NCI-H2107 (cell line): ENCODE results near the gene EIF4A3.

ENCODE experiments used
- DNase-seq: peaks from one replicate; lab custom pipeline; 2025; lab: John Stamatoyannopoulos, UW

Gene EIF4A3

GRCh38 chr17:80111702-80112470 is 35.0 kb downstream of the EIF4A3 start:
- no peak for DNase-seq

DNA sequence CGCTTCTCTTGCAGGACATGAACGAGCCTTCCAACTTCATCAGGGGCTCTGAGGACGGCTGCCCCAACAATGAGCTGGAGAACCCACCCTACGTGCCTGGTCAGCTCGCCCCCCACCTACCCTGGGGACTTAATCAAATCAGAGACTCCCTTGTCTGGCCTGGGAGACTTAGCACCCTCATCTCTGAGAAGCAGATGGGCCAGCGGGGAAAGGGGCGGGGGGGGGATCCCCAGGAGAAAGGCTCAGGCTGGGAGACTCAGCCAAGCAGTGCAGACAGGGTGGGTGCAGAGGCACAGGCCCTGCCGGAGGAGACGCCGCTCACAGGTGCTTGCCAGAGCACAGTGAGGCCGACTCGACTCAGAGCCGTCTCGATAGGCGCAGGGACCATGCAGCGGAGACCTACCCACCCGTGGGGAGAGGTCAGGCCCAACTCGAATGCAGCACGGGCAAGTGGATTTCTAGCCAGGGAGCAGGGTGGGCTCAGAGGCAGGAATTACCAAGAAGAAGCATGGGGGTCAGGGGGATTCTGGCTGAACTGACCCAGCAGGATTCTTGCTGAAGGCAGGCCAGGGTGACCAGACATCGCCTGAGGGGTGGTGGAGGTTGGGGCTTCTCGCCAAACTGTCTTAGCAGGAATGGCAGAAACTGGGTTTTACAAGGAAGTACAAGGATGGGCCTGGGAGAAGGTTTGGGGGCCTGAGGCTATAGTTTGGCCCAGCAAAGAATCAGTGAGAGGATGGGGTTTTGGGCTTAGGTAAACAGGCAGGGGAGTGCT is 35.8 kb downstream of the EIF4A3 start:
- DNase-seq: no peak

DNA sequence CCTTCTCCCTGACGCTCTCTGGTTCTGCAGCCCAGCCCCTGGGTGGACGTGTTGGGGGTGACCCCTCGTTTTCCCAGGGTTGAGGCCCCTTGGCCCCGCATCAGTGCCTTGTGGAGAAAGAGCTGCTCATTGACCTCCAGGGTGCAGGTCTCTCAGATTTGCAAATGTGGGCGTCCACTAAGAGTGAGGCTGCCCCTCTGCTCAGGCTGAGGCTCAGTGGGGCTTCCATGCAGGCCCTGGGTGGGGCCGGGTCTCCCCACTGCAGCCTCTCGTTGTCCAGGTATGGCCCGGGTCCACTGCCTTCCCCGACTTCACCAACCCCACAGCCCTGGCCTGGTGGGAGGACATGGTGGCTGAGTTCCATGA is 36.5 kb downstream of the EIF4A3 start:
- no peak for DNase-seq

DNA sequence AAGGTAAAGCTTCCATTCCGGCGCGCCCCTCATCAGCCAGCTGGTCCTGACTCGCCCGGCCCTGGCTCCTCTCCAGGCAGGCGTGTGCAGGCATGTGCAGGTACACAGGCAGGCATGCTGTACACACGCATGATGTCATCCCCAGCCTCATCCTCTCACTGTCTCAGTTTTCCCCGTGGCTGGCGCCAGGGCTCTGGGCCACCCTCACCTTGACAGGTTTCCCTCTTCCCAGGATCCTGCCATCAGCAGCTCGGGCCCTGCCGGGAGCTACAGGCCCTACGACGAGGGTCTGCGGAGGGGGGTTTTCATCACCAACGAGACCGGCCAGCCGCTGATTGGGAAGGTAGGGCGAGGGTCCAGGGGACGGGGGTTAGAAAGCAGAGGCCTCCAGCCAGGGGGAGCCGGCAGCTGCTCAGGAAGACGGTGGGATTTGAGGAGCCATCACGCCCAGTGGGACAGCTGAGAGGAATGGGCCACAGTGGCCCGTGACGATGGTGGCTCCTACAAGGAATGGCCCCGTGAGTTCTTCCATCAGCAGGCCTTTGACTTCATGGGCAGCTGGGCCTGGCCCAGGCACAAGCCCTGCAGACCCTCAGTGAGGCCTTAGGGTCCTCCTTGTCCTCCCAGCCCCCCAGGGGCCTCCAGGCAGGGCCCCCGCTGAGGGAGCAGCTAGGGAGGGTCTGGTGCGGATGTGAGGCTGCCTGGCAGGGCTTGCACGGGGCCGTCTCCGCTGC is 37.0 kb downstream of the EIF4A3 start:
- no peak for DNase-seq

GRCh38 chr17:80109066-80109660 is 37.8 kb downstream of the EIF4A3 start:
- DNase-seq: no peak

- DNase-seq: no peak
Observed at GRCh38 chr17:80108036-80108971, 38.6 kb downstream of the EIF4A3 start.

DNA sequence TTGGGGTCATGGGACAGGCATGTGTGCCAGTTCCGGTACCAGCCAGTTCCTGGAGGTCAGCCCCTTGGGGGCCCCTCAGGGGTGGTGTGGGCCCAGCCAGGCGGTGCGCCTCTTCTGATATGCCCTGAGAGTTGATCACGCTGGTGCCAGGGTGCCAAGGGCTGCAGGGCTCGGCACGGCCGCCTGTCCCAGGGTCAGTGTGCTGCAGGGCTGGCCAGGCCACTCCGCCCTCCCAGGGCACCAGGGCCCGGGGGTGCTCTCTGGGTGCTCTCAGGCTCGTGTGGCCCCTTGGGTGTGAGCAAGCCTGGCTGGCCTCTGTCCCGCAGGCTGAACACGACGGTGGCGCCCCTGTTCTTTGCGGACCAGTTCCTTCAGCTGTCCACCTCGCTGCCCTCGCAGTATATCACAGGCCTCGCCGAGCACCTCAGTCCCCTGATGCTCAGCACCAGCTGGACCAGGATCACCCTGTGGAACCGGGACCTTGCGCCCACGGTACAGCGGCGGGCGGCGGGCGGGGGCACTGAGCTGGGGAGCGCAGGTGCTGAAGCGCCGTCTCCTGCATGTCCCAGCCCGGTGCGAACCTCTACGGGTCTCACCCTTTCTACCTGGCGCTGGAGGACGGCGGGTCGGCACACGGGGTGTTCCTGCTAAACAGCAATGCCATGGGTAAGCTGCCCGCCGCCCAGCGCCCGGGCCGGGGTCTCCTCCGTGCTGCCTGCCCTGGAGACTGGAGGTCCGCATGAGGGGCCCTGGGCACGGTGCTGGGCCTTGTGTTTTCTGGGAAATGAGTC is 39.5 kb downstream of the EIF4A3 start:
- DNase-seq: no peak

GRCh38 chr17:80106751-80107150 is 40.2 kb downstream of the EIF4A3 start:
- DNase-seq: no peak

DNA sequence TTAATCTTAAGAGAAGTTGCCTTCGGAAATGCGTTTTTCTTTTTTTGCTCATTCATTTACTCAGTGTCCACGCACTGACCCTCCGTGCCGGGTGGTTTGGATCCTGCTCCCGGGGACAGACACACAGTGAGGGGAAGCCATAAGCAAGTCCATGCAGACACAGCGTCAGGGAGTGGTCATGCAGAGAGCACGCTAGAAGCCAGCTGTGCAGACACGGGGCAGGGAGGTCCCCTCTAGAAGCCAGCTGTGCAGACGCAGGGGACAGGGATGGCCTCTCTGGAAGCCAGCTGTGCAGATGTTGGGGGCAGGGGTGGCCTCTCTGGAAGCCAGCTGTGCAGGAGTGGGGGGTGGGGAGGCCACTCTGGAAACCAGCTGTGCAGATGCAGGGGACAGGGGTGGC is 40.8 kb downstream of the EIF4A3 start:
- DNase-seq: no peak

DNA sequence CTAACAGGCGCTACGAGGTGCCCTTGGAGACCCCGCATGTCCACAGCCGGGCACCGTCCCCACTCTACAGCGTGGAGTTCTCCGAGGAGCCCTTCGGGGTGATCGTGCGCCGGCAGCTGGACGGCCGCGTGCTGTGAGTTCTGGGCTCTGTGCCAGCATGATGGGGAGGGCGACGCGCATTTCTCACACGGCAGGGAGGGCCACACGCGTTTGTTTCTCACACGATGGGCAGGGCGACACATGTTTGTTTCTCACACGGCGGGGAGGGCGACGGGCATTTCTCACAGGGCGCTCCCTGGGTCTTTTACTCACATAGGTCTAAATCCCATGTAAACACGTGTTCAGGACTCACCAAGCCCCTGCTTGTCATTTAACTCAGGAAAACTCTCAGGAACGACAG is 41.2 kb downstream of the EIF4A3 start:
- no peak for DNase-seq

DNA sequence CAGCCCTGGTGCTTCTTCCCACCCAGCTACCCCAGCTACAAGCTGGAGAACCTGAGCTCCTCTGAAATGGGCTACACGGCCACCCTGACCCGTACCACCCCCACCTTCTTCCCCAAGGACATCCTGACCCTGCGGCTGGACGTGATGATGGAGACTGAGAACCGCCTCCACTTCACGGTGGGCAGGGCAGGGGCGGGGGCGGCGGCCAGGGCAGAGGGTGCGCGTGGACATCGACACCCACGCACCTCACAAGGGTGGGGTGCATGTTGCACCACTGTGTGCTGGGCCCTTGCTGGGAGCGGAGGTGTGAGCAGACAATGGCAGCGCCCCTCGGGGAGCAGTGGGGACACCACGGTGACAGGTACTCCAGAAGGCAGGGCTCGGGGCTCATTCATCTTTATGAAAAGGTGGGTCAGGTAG is 42.0 kb downstream of the EIF4A3 start:
- DNase-seq: no peak

GRCh38 chr17:80104321-80104955 is 42.5 kb downstream of the EIF4A3 start:
- peak; percentile 65 for DNase-seq

DNA sequence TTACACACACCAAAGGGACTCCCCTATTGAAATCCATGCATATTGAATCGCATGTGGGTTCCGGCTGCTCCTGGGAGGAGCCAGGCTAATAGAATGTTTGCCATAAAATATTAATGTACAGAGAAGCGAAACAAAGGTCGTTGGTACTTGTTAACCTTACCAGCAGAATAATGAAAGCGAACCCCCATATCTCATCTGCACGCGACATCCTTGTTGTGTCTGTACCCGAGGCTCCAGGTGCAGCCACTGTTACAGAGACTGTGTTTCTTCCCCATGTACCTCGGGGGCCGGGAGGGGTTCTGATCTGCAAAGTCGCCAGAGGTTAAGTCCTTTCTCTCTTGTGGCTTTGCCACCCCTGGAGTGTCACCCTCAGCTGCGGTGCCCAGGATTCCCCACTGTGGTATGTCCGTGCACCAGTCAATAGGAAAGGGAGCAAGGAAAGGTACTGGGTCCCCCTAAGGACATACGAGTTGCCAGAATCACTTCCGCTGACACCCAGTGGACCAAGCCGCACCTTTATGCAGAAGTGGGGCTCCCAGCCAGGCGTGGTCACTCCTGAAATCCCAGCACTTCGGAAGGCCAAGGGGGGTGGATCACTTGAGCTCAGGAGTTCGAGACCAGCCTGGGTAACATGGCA is 43.4 kb downstream of the EIF4A3 start:
- DNase-seq: no peak

DNA sequence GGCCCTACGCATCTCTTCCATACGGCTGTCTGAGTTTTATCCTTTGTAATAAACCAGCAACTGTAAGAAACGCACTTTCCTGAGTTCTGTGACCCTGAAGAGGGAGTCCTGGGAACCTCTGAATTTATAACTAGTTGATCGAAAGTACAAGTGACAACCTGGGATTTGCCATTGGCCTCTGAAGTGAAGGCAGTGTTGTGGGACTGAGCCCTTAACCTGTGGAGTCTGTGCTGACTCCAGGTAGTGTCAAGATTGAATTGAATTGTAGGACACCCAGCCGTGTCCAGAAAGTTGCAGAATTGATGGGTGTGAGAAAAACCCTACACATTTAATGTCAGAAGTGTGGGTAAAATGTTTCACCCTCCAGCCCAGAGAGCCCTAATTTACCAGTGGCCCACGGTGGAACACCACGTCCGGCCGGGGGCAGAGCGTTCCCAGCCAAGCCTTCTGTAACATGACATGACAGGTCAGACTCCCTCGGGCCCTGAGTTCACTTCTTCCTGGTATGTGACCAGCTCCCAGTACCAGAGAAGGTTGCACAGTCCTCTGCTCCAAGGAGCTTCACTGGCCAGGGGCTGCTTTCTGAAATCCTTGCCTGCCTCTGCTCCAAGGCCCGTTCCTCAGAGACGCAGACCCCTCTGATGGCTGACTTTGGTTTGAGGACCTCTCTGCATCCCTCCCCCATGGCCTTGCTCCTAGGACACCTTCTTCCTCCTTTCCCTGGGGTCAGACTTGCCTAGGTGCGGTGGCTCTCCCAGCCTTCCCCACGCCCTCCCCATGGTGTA is 44.1 kb downstream of the EIF4A3 start:
- no peak for DNase-seq

GRCh38 chr17:80101946-80102663 is 44.8 kb downstream of the EIF4A3 start:
- DNase-seq: no peak

GRCh38 chr17:80101011-80101945 is 45.6 kb downstream of the EIF4A3 start, which contains the start of gene GAA:
GAA (plus strand) TSS chr17:80101581; CDS start chr17:80104587, 3,006 bp downstream.
- peak; percentile 55 for DNase-seq

GRCh38 chr17:80100035-80100323 is 46.9 kb downstream of the EIF4A3 start:
- DNase-seq: no peak
